Measurements from ENCODE around the gene PEMT. TPM values are rescaled to one million over a fixed set of nuclear protein-coding genes. Genes with fewer than 3 reads are reported as not detected.

Gene PEMT
- total RNA-seq, 1 experiment from 2014 or later: 27.0 TPM

GRCh38 chr17:17570798-17571716, 20.5 kb downstream of the PEMT start:
- no TSS peak for BruUV-seq (replicated peaks)
- TF ChIP-seq TCF7L2 (IDR thresholded peaks at IDR 0.05; ENCODE audit: low read depth, low read length) (no peak), POLR2AphosphoS5 (IDR thresholded peaks at IDR 0.05; ENCODE audit: low read depth, low read length) (no peak), REST (IDR thresholded peaks at IDR 0.05; ENCODE audit: insufficient read depth in 1 of 2, low read depth in 2 of 2, low read length in 1 of 2) (no peak), SIN3A (IDR thresholded peaks at IDR 0.05; ENCODE audit: borderline replicate concordance, insufficient read depth, low read depth, low read length) (no peak)
- TF ChIP-seq, protein P1, sequence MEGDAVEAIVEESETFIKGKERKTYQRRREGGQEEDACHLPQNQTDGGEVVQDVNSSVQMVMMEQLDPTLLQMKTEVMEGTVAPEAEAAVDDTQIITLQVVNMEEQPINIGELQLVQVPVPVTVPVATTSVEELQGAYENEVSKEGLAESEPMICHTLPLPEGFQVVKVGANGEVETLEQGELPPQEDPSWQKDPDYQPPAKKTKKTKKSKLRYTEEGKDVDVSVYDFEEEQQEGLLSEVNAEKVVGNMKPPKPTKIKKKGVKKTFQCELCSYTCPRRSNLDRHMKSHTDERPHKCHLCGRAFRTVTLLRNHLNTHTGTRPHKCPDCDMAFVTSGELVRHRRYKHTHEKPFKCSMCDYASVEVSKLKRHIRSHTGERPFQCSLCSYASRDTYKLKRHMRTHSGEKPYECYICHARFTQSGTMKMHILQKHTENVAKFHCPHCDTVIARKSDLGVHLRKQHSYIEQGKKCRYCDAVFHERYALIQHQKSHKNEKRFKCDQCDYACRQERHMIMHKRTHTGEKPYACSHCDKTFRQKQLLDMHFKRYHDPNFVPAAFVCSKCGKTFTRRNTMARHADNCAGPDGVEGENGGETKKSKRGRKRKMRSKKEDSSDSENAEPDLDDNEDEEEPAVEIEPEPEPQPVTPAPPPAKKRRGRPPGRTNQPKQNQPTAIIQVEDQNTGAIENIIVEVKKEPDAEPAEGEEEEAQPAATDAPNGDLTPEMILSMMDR (IDR thresholded peaks at IDR 0.05): no peak
- in situ Hi-C loops (cut with HindIII; ENCODE audit: low pct_unique_long_range_greater_than_20kb, low sequenced_read_pairs): no loop called here
- H3K27ac ChIP-seq (ENCODE audit: low read length): no peak overlapping the region
- no peaks in the 10 kb centered on the region for H3K36me3 ChIP-seq (ENCODE audit: control insufficient read depth, insufficient read depth, low read length)
- no peak overlapping the region for H3K4me3 ChIP-seq (ENCODE audit: low read depth in 2 of 2, low read length in 2 of 2)
- POLR2A ChIA-PET: no interaction called here
- DNase-seq (ENCODE audit: low read depth, low spot score) (no peak), ATAC-seq (no peak)
- no peaks in the 10 kb centered on the region for H3K4me1 ChIP-seq (ENCODE audit: control insufficient read depth, insufficient read depth, low read length)
- H3K9me3 ChIP-seq (ENCODE audit: control insufficient read depth, insufficient read depth, low read depth, low read length): no peaks in the 10 kb centered on the region
- CTCF ChIA-PET: interaction anchor here (0.8 kb wide), 1 partner anchor 215 kb away, joined by 5 read pairs; no protein-coding TSS in a partner anchor
- intact Hi-C loops (cut with micrococcal nuclease; ENCODE audit: unreplicated experiment): loop anchor here (5.0 kb wide), 1 partner anchor 214 kb away; no protein-coding TSS in a partner anchor
- no peaks in the 10 kb centered on the region for H3K27me3 ChIP-seq (ENCODE audit: control insufficient read depth, insufficient read depth, low read length)

DNA sequence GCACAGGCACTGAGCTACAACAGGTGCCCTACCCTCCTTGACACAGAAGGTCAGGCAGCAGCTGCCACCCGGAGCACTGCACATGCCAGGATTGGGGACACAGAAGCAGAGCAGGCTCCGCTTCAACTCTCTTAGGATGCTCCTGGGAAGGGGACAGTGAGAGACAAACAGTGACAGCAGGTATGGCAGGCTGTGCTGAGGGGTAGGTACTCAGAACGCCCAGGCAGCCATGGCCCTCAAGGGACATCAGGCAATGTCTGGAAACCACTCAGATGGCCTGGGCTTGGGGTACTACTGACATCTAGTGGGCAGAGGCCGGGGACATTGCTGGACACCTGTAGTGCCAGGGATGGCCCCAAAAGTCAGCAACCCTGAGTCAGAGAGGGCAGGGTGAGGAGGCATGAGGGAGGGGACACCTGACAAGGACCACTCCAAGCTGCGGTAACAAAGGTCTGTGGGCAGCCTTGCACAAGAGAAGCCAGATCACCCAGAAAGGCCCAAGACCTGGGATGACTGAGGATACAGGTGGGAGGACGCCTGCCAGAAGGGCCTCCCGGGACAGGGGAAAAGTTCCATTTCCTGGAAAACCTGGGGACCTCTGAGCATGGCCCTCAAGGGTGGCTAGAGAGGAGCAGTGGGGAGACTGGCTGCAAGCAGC, 21.2 kb downstream of the PEMT start:
- no peaks in the 10 kb centered on the region for H3K9me3 ChIP-seq (ENCODE audit: control insufficient read depth, insufficient read depth, low read depth, low read length)
- intact Hi-C loops (cut with micrococcal nuclease; ENCODE audit: unreplicated experiment) (loop anchor here (5.0 kb wide), 1 partner anchor 213 kb away; no protein-coding TSS in a partner anchor), in situ Hi-C loops (cut with HindIII; ENCODE audit: low pct_unique_long_range_greater_than_20kb, low sequenced_read_pairs) (no loop called here)
- H3K4me1 ChIP-seq (ENCODE audit: control insufficient read depth, insufficient read depth, low read length): no peaks in the 10 kb centered on the region
- POLR2A ChIA-PET: no interaction called here
- no peak overlapping the region for H3K27ac ChIP-seq (ENCODE audit: low read length)
- H3K36me3 ChIP-seq (ENCODE audit: control insufficient read depth, insufficient read depth, low read length): no peaks in the 10 kb centered on the region
- ATAC-seq: peak; percentile 85
- H3K4me3 ChIP-seq (ENCODE audit: low read depth in 2 of 2, low read length in 2 of 2): no peak overlapping the region
- no TSS peak for BruUV-seq (replicated peaks)
- CTCF ChIA-PET: interaction anchor here (1.4 kb wide), 1 partner anchor 73 kb away, joined by 7 read pairs; the partner anchor contains the start of gene RASD1
- H3K27me3 ChIP-seq (ENCODE audit: control insufficient read depth, insufficient read depth, low read length): no peaks in the 10 kb centered on the region
- no peak for TF ChIP-seq TCF7L2 (IDR thresholded peaks at IDR 0.05; ENCODE audit: low read depth, low read length)
- no peak for TF ChIP-seq POLR2AphosphoS5 (IDR thresholded peaks at IDR 0.05; ENCODE audit: low read depth, low read length)
- no peak for TF ChIP-seq SIN3A (IDR thresholded peaks at IDR 0.05; ENCODE audit: borderline replicate concordance, insufficient read depth, low read depth, low read length)
- no peak for TF ChIP-seq REST (IDR thresholded peaks at IDR 0.05; ENCODE audit: insufficient read depth in 1 of 2, low read depth in 2 of 2, low read length in 1 of 2)
- TF ChIP-seq, protein P1 (IDR thresholded peaks at IDR 0.05): no peak; the same call in 1 of the 2 replicates
- DNase-seq (ENCODE audit: low read depth, low spot score): no peak

Data from Panc1 (cell line).